ENCODE data around the gene DNM2. TPM values are rescaled to one million over a fixed set of nuclear protein-coding genes. Genes with fewer than 3 reads are reported as not detected.

DNM2 gene
- polyA plus RNA-seq, 4 donors, result 145 to 248 (median 166) TPM

DNA sequence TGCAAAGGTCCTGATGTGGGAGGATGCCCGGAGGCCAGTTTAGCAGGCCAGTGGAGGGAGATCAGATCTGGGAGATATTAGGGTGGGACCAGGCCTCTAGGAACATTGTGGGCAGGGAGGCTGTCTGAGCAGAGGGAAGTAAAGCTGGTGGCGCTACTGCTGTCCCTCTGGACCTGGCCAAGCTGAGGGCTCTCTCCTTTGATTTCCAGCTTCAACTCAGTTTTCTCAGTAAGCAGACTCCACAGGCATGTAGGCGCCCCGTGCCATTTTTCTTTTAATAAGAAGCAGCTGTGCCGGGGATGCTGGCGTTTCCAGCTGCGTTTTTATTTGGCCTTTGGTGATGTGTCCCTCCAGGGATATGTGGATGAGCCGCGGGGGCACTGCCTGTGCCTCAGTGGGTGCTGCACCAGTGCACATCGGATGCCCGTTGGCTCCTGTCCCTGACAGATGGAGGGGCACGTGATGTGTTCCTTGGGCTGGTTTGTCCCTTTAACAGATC lies 6.7 kb downstream of the DNM2 start:
- Histone ChIP-seq H3K27me3 (ENCODE audit: control insufficient read depth in 3 of 3, insufficient read depth in 3 of 3, low read length in 3 of 3) (no peaks in the 10 kb centered on the region), H3K36me3 (ENCODE audit: control insufficient read depth in 3 of 3, insufficient read depth in 2 of 3, low read depth in 1 of 3, low read length in 3 of 3) (peaks cover 0 to 77% (median 4%) of the 10 kb centered on the region in 3 donors), H3K27ac (ENCODE audit: low read depth in 1 of 3, low read length in 2 of 3) (peak overlapping the region in 1 of 3 donors; percentile 27), H3K4me1 (ENCODE audit: control insufficient read depth in 3 of 3, insufficient read depth in 2 of 3, low read depth in 1 of 3, low read length in 2 of 3) (peaks cover 7 to 22% (median 16%) of the 10 kb centered on the region in 3 donors), H3K9me3 (ENCODE audit: control insufficient read depth in 2 of 2, insufficient read depth in 1 of 2, low read depth in 1 of 2, low read length in 1 of 2) (no peaks in the 10 kb centered on the region), H3K4me3 (ENCODE audit: low read depth in 1 of 3, low read length in 3 of 3) (no peak overlapping the region)
- DNase-seq (no peak), FAIRE-seq (no peak)
- 80 to 85% (median 80%) methylated on average over 12 of the region's 12 CpGs for WGBS, 3 donors

DNA sequence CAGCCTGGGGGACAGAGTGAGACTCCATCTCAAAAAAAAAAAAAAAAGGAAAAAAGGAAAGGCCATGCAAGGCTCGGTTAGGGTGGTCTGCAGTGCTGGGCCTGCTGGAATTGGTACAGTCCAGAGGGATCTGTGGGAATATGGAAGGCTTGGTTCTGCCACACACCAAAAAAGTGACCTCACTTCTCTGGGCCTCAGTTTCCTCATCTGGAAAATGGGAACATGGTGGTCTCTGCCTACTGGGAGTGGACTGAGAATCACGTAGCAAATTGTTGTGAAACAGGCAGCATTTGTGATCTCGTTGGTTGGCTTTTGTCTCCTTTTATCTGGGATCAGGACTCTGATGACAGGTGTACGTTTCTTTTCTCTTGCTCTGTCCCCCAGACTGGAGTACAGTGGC lies 7.5 kb downstream of the DNM2 start:
- Histone ChIP-seq H3K36me3 (ENCODE audit: control insufficient read depth in 3 of 3, insufficient read depth in 2 of 3, low read depth in 1 of 3, low read length in 3 of 3) (peaks cover 0 to 80% (median 4%) of the 10 kb centered on the region in 3 donors), H3K27me3 (ENCODE audit: control insufficient read depth in 3 of 3, insufficient read depth in 3 of 3, low read length in 3 of 3) (no peaks in the 10 kb centered on the region), H3K9me3 (ENCODE audit: control insufficient read depth in 2 of 2, insufficient read depth in 1 of 2, low read depth in 1 of 2, low read length in 1 of 2) (no peaks in the 10 kb centered on the region), H3K27ac (ENCODE audit: low read depth in 1 of 3, low read length in 2 of 3) (peak overlapping the region in 1 of 3 donors; percentile 0), H3K4me3 (ENCODE audit: low read depth in 1 of 3, low read length in 3 of 3) (no peak overlapping the region), H3K4me1 (ENCODE audit: control insufficient read depth in 3 of 3, insufficient read depth in 2 of 3, low read depth in 1 of 3, low read length in 2 of 3) (peaks cover 7 to 17% (median 13%) of the 10 kb centered on the region in 3 donors)
- DNase-seq (no peak), FAIRE-seq (no peak)
- 71 to 84% (median 77%) methylated on average over 4 of the region's 4 CpGs for WGBS, 3 donors

DNA sequence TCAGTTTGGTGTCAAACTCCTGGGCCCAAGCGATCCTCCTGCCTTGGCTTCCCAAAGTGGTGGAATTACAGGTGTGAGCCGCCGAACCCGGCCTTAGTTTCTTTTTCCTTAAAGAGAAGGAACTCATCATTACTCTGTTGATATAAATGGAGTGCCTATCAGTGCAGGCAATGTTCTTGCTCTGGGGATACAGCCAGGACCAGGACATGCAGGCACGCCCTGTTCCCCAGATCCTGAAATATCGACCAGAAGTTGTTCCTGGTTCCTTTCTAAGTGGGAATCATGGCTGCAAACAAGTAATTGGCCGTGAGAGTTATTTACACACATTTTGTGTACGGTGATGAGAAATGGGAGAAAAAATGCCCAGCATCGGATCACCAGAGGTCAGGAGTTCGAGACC lies 8.4 kb downstream of the DNM2 start:
- WGBS, 3 donors, result 50 to 76% (median 74%) methylated on average over 10 of the region's 10 CpGs
- Histone ChIP-seq H3K36me3 (ENCODE audit: control insufficient read depth in 3 of 3, insufficient read depth in 2 of 3, low read depth in 1 of 3, low read length in 3 of 3) (peaks cover 0 to 81% (median 2%) of the 10 kb centered on the region in 3 donors), H3K9me3 (ENCODE audit: control insufficient read depth in 2 of 2, insufficient read depth in 1 of 2, low read depth in 1 of 2, low read length in 1 of 2) (no peaks in the 10 kb centered on the region), H3K4me1 (ENCODE audit: control insufficient read depth in 3 of 3, insufficient read depth in 2 of 3, low read depth in 1 of 3, low read length in 2 of 3) (peaks cover 7 to 16% (median 13%) of the 10 kb centered on the region in 3 donors), H3K27me3 (ENCODE audit: control insufficient read depth in 3 of 3, insufficient read depth in 3 of 3, low read length in 3 of 3) (no peaks in the 10 kb centered on the region), H3K27ac (ENCODE audit: low read depth in 1 of 3, low read length in 2 of 3) (peak overlapping the region in 1 of 3 donors; percentile 61), H3K4me3 (ENCODE audit: low read depth in 1 of 3, low read length in 3 of 3) (no peak overlapping the region)
- peak in 1 of 2 donors; percentile 74 for DNase-seq
- FAIRE-seq, result no peak

DNA sequence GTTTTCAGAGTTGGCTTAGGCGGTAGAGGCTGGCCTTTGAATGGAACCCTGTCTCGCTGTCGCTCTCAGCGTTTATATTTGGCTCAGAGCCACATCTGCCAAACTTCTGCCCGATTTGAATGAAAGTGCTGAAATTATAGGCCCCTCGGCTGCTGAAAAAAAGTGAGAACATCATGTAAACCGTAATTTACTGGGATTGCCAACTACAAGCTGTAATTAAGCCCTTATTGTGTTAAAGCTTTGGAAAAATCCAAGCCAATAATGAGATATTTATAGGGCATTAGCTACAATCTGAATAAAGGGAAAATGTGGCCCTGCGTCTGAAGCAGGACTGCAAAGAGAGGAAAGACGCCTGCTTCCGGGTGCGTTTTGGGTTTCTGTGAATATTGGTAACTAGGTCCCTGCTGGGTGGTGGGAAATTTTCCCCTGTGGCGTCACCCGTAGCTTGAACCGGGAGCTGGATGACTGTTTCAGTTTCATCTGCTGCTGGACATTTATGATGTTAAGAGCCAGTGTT lies 9.9 kb downstream of the DNM2 start:
- no peak for FAIRE-seq
- Histone ChIP-seq H3K27me3 (ENCODE audit: control insufficient read depth in 3 of 3, insufficient read depth in 3 of 3, low read length in 3 of 3) (no peaks in the 10 kb centered on the region), H3K9me3 (ENCODE audit: control insufficient read depth in 2 of 2, insufficient read depth in 1 of 2, low read depth in 1 of 2, low read length in 1 of 2) (no peaks in the 10 kb centered on the region), H3K36me3 (ENCODE audit: control insufficient read depth in 3 of 3, insufficient read depth in 2 of 3, low read depth in 1 of 3, low read length in 3 of 3) (peaks cover 0 to 71% (median 2%) of the 10 kb centered on the region in 3 donors), H3K4me1 (ENCODE audit: control insufficient read depth in 3 of 3, insufficient read depth in 2 of 3, low read depth in 1 of 3, low read length in 2 of 3) (peaks cover 7 to 16% (median 10%) of the 10 kb centered on the region in 3 donors), H3K27ac (ENCODE audit: low read depth in 1 of 3, low read length in 2 of 3) (peak overlapping the region in 2 of 3 donors; percentile 2 to 47), H3K4me3 (ENCODE audit: low read depth in 1 of 3, low read length in 3 of 3) (no peak overlapping the region)
- no peak for DNase-seq
- 77 to 88% (median 86%) methylated on average over 14 of the region's 14 CpGs for WGBS, 3 donors

DNA sequence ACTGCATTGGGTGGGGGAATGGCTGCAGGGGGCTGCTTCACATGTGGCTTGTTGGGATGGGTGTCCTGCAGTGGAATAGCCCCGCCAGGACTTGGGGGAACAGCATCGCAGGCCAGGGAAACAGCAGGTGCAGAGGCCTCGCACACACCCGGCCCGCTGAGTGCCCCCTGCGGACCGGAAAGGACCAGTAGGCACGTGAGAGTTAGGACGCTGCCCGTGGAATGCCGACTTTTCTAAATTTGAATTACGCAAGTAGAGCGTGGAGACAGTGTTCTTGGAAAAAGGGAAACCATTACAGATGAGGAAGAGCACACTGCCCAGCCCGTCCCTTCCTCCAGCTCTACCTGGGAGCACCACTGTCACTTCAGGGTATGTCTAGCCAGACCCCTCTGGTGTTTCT lies 11.5 kb downstream of the DNM2 start:
- no peak overlapping the region for H3K4me3 ChIP-seq (ENCODE audit: low read depth in 1 of 3, low read length in 3 of 3)
- no peak overlapping the region for H3K27ac ChIP-seq (ENCODE audit: low read depth in 1 of 3, low read length in 2 of 3)
- DNase-seq, result no peak
- peaks cover 0 to 65% (median 0%) of the 10 kb centered on the region in 3 donors for H3K36me3 ChIP-seq (ENCODE audit: control insufficient read depth in 3 of 3, insufficient read depth in 2 of 3, low read depth in 1 of 3, low read length in 3 of 3)
- no peaks in the 10 kb centered on the region for H3K9me3 ChIP-seq (ENCODE audit: control insufficient read depth in 2 of 2, insufficient read depth in 1 of 2, low read depth in 1 of 2, low read length in 1 of 2)
- no peak for FAIRE-seq
- 87 to 91% (median 90%) methylated on average over 14 of the region's 14 CpGs for WGBS, 3 donors
- peaks cover 7 to 20% (median 10%) of the 10 kb centered on the region in 3 donors for H3K4me1 ChIP-seq (ENCODE audit: control insufficient read depth in 3 of 3, insufficient read depth in 2 of 3, low read depth in 1 of 3, low read length in 2 of 3)
- no peaks in the 10 kb centered on the region for H3K27me3 ChIP-seq (ENCODE audit: control insufficient read depth in 3 of 3, insufficient read depth in 3 of 3, low read length in 3 of 3)

DNA sequence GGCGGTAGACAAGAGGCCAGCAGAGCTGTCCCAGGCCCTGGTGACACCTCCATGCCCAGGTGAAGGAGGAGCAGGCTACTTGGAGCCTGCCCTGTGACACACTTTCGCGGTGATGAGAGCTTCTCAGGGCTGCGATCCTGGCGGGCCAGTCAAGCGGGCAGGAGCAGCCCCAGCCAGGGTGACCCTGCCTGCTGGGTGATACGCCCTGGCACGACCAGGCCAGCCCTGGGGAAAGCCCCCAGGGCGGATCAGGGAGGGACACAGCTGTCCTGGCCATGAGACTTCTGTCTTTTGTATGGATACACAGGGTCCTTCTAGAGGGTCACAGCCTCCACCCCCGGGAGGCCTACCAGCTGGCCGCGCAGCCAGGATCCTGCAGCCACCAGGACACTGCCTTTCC lies 13.1 kb downstream of the DNM2 start:
- Histone ChIP-seq H3K27me3 (ENCODE audit: control insufficient read depth in 3 of 3, insufficient read depth in 3 of 3, low read length in 3 of 3) (no peaks in the 10 kb centered on the region), H3K36me3 (ENCODE audit: control insufficient read depth in 3 of 3, insufficient read depth in 2 of 3, low read depth in 1 of 3, low read length in 3 of 3) (peaks cover 0 to 58% (median 0%) of the 10 kb centered on the region in 3 donors), H3K4me1 (ENCODE audit: control insufficient read depth in 3 of 3, insufficient read depth in 2 of 3, low read depth in 1 of 3, low read length in 2 of 3) (peaks cover 0 to 20% (median 8%) of the 10 kb centered on the region in 3 donors), H3K27ac (ENCODE audit: low read depth in 1 of 3, low read length in 2 of 3) (peak overlapping the region in 2 of 3 donors; percentile 68 to 80), H3K9me3 (ENCODE audit: control insufficient read depth in 2 of 2, insufficient read depth in 1 of 2, low read depth in 1 of 2, low read length in 1 of 2) (no peaks in the 10 kb centered on the region), H3K4me3 (ENCODE audit: low read depth in 1 of 3, low read length in 3 of 3) (no peak overlapping the region)
- WGBS, 3 donors, result 72 to 86% (median 82%) methylated on average over 11 to 12 of the region's 12 CpGs
- DNase-seq, result no peak
- FAIRE-seq, result no peak

DNA sequence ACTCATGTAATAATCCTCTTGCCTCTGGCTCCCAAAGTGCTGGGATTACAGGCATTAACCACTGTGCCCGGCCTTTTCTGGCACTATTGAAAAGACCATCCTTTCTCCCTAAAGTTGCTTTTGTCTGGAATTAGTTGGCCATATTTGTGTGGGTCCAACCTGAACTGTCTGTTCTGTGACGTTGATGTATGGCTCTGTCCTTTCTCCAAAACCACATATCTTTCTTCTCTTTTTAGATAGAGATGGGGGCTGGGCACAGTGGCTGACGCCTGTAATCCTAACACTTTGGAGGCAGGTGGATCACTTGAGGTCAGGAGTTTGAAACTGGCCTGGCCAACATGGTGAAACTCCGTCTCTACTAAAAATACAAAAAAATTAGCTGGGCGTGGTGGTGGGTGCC lies 17.9 kb downstream of the DNM2 start:
- H3K9me3 ChIP-seq (ENCODE audit: control insufficient read depth in 2 of 2, insufficient read depth in 1 of 2, low read depth in 1 of 2, low read length in 1 of 2), result no peaks in the 10 kb centered on the region
- peaks cover 5 to 14% (median 12%) of the 10 kb centered on the region in 3 donors for H3K4me1 ChIP-seq (ENCODE audit: control insufficient read depth in 3 of 3, insufficient read depth in 2 of 3, low read depth in 1 of 3, low read length in 2 of 3)
- no peak overlapping the region for H3K27ac ChIP-seq (ENCODE audit: low read depth in 1 of 3, low read length in 2 of 3)
- H3K36me3 ChIP-seq (ENCODE audit: control insufficient read depth in 3 of 3, insufficient read depth in 2 of 3, low read depth in 1 of 3, low read length in 3 of 3), result peaks cover 0 to 46% (median 0%) of the 10 kb centered on the region in 3 donors
- DNase-seq, result no peak
- FAIRE-seq, result no peak
- 82 to 89% (median 84%) methylated on average over 5 of the region's 5 CpGs for WGBS, 3 donors
- no peaks in the 10 kb centered on the region for H3K27me3 ChIP-seq (ENCODE audit: control insufficient read depth in 3 of 3, insufficient read depth in 3 of 3, low read length in 3 of 3)
- no peak overlapping the region for H3K4me3 ChIP-seq (ENCODE audit: low read depth in 1 of 3, low read length in 3 of 3)

DNA sequence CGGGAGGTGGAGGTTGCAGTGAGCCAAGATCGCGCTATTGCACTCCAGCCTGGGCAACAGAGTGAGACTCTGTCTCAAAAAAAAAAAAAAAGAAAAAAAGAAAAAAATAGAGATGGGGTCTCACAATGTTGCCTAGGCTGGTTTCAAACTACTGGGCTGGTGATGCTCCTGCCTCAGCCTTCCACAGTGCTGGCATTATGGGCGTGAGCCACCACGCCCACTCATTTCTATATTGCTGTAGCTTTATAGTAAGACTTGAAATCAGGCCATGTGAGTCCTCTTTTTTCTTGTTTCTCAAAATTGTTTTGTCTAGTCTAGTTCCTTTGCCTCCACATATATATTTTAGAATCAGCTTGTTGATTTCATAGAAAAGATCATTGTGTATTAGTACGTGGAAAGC lies 18.3 kb downstream of the DNM2 start:
- FAIRE-seq, result no peak
- H3K9me3 ChIP-seq (ENCODE audit: control insufficient read depth in 2 of 2, insufficient read depth in 1 of 2, low read depth in 1 of 2, low read length in 1 of 2), result no peaks in the 10 kb centered on the region
- H3K36me3 ChIP-seq (ENCODE audit: control insufficient read depth in 3 of 3, insufficient read depth in 2 of 3, low read depth in 1 of 3, low read length in 3 of 3), result peaks cover 0 to 42% (median 0%) of the 10 kb centered on the region in 3 donors
- H3K27me3 ChIP-seq (ENCODE audit: control insufficient read depth in 3 of 3, insufficient read depth in 3 of 3, low read length in 3 of 3), result no peaks in the 10 kb centered on the region
- 81 to 87% (median 86%) methylated on average over 6 of the region's 6 CpGs for WGBS, 3 donors
- H3K4me1 ChIP-seq (ENCODE audit: control insufficient read depth in 3 of 3, insufficient read depth in 2 of 3, low read depth in 1 of 3, low read length in 2 of 3), result peaks cover 5 to 14% (median 12%) of the 10 kb centered on the region in 3 donors
- DNase-seq, result peak in 1 of 2 donors; percentile 41
- H3K27ac ChIP-seq (ENCODE audit: low read depth in 1 of 3, low read length in 2 of 3), result no peak overlapping the region
- H3K4me3 ChIP-seq (ENCODE audit: low read depth in 1 of 3, low read length in 3 of 3), result no peak overlapping the region

Data from small intestine (tissue), 7 donors.